Epithelial cell of proximal tubule (primary cell): ENCODE data around the gene ZKSCAN4. TPM values are rescaled to one million over a fixed set of nuclear protein-coding genes. Genes with fewer than 3 reads are reported as not detected.

Experiments
- DNase-seq: peaks from one replicate; pipeline ENCODE4 v3.0.0-alpha.2; 2011; ENCODE audit warnings: low read depth
- H3K4me3 ChIP-seq: 2 replicates; pipeline ENCODE4 v1.5.1; 2011; ENCODE audit warnings: low read depth, mild to moderate bottlenecking, low read length
- total RNA-seq: library from RNA; depleted of rRNA; stranded (reverse); fragments of >200 nt; gene quantifications from 2 replicates; pipeline ENCODE4 v1.2.3, GENCODE V29; 2015
- TF ChIP-seq, protein P1 (sequence below): conservative IDR thresholded peaks from 2 replicates; pipeline ENCODE4 v1.5.1; 2012; ENCODE audit warnings: low read depth, mild to moderate bottlenecking, low read length

Gene ZKSCAN4
- total RNA-seq, 1 donor from 2014 or later, result 3.7 TPM

GRCh38 chr6:28232785-28233184 is 19.3 kb downstream of the ZKSCAN4 start:
- TF ChIP-seq, protein P1, sequence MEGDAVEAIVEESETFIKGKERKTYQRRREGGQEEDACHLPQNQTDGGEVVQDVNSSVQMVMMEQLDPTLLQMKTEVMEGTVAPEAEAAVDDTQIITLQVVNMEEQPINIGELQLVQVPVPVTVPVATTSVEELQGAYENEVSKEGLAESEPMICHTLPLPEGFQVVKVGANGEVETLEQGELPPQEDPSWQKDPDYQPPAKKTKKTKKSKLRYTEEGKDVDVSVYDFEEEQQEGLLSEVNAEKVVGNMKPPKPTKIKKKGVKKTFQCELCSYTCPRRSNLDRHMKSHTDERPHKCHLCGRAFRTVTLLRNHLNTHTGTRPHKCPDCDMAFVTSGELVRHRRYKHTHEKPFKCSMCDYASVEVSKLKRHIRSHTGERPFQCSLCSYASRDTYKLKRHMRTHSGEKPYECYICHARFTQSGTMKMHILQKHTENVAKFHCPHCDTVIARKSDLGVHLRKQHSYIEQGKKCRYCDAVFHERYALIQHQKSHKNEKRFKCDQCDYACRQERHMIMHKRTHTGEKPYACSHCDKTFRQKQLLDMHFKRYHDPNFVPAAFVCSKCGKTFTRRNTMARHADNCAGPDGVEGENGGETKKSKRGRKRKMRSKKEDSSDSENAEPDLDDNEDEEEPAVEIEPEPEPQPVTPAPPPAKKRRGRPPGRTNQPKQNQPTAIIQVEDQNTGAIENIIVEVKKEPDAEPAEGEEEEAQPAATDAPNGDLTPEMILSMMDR, result no peak
- no peak for DNase-seq
- no peak overlapping the region for H3K4me3 ChIP-seq

GRCh38 chr6:28226460-28226859 is 25.6 kb downstream of the ZKSCAN4 start:
- H3K4me3 ChIP-seq, result peak overlapping the region; percentile 70
- TF ChIP-seq, protein P1, result no peak
- no peak for DNase-seq

DNA sequence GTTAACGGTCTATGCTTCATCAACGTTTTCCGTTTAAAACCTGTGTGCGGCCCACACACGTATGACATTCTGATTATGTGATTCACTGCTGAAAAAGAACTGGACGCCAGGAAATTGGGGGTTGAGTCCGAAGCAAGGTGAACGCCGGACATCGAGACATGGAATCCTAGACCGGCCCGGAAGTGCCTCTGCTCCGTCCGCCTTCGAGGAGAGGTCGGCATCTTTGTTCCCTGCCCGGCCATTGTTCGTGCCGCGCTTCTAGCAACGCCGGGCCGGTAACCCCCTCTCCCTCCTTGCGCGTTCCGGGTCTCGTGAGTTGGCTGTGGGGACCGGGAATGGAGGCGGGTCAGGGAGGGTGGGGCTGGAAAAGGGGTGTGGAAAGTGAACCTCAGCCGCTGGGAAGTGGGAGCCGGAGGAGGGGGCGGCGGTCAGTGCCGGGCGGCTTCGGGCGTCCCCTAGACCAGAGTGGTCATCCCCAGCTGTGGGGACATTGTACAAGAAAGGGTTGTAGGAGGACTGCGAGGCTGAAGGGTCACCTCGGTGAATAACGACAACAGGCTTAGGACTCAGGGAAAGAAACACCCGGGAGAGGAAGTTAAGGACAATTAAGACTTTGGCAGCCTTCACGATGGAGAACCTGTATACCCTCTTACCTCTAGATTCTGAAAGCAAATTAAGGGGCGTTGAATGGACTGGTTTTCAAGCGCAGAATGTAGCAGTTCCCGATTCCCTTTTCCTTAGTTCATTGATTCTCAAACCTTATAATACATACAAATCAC is 26.8 kb downstream of the ZKSCAN4 start, which contains the start of gene ZSCAN9:
TSS of gene ZSCAN9 (plus strand) at position 220 of the 779 bp plus-strand sequence. CDS start 1,810 bp downstream, outside the sequence.
- TF ChIP-seq, protein P1, result no peak
- peak; percentile 61 for DNase-seq

DNA sequence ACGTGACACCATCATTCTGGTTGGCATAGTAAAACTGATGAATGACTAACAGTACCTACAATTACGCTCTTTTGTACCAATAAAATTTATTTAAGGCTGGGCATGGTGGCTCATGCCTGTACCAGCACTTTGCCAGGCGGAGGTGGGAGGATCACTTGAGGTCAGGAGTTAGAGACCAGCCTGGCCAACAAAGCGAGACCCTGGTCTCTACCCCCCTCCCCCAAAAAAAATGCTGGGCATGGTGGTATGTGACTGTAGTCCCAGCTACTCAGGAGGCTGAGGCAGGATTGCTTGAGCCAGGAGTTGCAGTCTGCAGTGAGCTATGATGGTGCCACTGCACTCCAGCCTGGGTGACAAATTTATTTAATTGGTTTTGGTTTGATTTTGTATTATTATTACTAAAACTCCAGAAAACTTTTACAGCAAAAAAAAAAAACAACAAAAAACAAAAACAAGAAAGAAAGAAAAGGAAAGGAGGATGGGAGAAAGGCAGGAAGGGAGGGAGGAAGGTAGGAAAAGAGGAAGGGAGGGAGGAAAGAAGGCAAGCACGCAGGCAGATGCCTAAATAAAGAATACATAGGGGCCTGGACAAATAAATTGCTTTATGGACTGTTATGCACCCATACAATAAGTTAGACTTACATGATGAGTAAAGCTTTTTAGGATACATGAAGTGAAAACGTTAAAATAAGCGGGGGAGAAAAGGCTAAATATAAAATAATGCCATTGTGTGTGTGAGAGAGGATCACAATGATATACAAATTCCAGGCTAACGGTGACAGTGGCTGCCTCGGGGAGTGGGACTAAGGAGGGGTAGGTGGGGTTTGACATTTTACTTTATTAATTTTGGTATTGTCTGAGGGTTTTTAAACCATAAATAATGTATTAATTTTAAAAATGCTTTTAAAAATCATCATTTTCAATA is 27.7 kb downstream of the ZKSCAN4 start:
- DNase-seq, result no peak
- peak overlapping the region; percentile 70 for H3K4me3 ChIP-seq
- TF ChIP-seq, protein P1, result no peak

More for the DNA sequence above, 26.8 kb downstream of the ZKSCAN4 start, which contains the start of gene ZSCAN9:
- peak within 1 kb of the TSS; percentile 70 for H3K4me3 ChIP-seq

DNA sequence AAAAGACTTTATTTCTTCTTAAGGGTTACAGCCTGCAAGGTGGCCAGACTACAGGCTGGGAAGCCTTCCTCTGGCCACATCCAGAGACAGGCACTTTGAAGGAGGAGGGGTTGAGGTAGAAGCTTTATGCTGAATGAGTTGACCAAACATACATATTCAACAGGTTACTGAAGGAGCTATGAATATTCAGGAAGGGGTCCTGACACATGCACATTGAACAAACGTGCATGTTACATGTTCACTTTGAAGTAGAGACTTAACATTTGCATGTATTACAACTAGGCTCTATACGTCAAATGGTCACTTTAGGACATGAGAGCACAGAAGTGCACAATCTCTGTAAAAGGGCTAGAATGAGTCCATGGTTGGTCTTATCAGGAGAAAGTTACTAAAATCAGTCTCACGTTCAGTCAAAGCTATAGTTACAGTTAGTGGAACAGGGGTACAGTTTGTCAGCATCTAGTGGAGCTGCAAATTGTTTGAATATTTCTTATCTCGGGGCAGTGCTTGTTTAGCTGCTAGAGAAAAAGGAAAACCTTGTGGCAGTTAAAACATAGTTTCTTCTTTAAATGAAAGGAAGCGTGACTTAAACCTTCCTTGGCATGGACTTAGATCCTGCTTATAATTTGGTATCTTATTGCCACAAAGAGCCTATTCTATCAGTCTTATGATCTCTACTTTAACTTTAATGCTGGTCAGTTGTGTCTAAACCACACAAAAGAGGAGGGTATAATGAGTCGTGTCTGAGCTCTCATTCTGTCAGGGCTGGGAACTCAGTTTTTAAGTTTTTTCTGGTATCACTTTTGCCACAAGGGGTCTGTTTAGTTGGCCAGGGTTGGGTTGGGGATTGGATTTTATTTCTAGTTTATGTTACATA is 31.6 kb downstream of the ZKSCAN4 start:
- no peak for DNase-seq
- TF ChIP-seq, protein P1, result no peak
- H3K4me3 ChIP-seq, result no peak overlapping the region
